CD14-positive monocyte (primary cell): ENCODE results near the gene ABHD10. TPM values are rescaled to one million over a fixed set of nuclear protein-coding genes. Genes with fewer than 3 reads are reported as not detected.

Experiments
- DNase-seq, 3 donors: peaks; one replicate each; pipeline ENCODE4 v3.0.0-alpha.2; 2011 to 2022
- H2AFZ ChIP-seq: 2 replicates; pipeline ENCODE4 v1.6.0; 2012; ENCODE audit warnings: mild to moderate bottlenecking, low read depth, low read length, inconsistent platforms; ENCODE audit not compliant: insufficient read depth, poor library complexity, severe bottlenecking
- H3K27ac ChIP-seq, 2 donors: 1 replicate in 1 of 2; 2 replicates in 1 of 2; pipeline ENCODE4 v1.5.1; 2012 to 2013; ENCODE audit warnings: low read length in 2 of 2, control low read depth in 1 of 2, inconsistent platforms in 1 of 2, low read depth in 1 of 2, mild to moderate bottlenecking in 1 of 2
- H3K27me3 ChIP-seq, 2 donors: one replicate each; pipeline versions ENCODE4 v1.6.0 to v1.6.1; 2011 to 2013; ENCODE audit warnings: low read length in 2 of 2; ENCODE audit not compliant: control insufficient read depth in 2 of 2, insufficient read depth in 2 of 2
- H3K36me3 ChIP-seq, 2 donors: replicated peaks in 1 of 2; 1 replicate in 1 of 2; 2 replicates in 1 of 2; pipeline versions ENCODE4 v1.5.1 to v1.6.1; 2012 to 2013; ENCODE audit warnings: low read length in 2 of 2, control low read depth in 1 of 2, inconsistent platforms in 1 of 2, mild to moderate bottlenecking in 1 of 2; ENCODE audit not compliant: insufficient read depth in 2 of 2, control insufficient read depth in 1 of 2
- H3K4me1 ChIP-seq, 2 donors: 1 replicate in 1 of 2; 2 replicates in 1 of 2; pipeline versions ENCODE4 v1.5.1 to v1.6.1; 2012 to 2013; ENCODE audit warnings: low read length in 2 of 2, control low read depth in 1 of 2, inconsistent platforms in 1 of 2, mild to moderate bottlenecking in 1 of 2, moderate library complexity in 1 of 2; ENCODE audit not compliant: insufficient read depth in 2 of 2, control insufficient read depth in 1 of 2
- H3K4me2 ChIP-seq: replicated peaks from 2 replicates; pipeline ENCODE3; 2012; ENCODE audit warnings: low read length, moderate library complexity, mild to moderate bottlenecking; ENCODE audit not compliant: poor library complexity, severe bottlenecking; ENCODE audit errors: extremely low read depth
- H3K4me3 ChIP-seq, 3 experiments: fragments of 200-600 bp in 1 of 3; sonication (generic) in 1 of 3; replicated peaks in 1 of 3; 1 replicate in 2 of 3; 2 replicates in 1 of 3; pipeline ENCODE4 v1.5.1; 2011 to 2013; ENCODE audit warnings: low read length in 3 of 3, mild to moderate bottlenecking in 3 of 3, control low read depth in 2 of 3, low read depth in 2 of 3, inconsistent platforms in 1 of 3, moderate library complexity in 1 of 3
- H3K79me2 ChIP-seq: 2 replicates; pipeline ENCODE4 v1.6.0; 2012; ENCODE audit warnings: mild to moderate bottlenecking, control low read depth, inconsistent platforms, low read length, moderate library complexity; ENCODE audit not compliant: insufficient read depth
- H3K9ac ChIP-seq: 2 replicates; pipeline ENCODE4 v1.6.0; 2017; ENCODE audit warnings: low read length, mild to moderate bottlenecking; ENCODE audit not compliant: insufficient read depth, poor library complexity, severe bottlenecking
- H3K9me3 ChIP-seq, 2 donors: replicated peaks in 1 of 2; 1 replicate in 1 of 2; 2 replicates in 1 of 2; pipeline versions ENCODE4 v1.5.1 to v1.6.1; 2012 to 2013; ENCODE audit warnings: low read length in 2 of 2, control low read depth in 1 of 2; ENCODE audit not compliant: control insufficient read depth in 1 of 2, insufficient read depth in 1 of 2
- H4K20me1 ChIP-seq: 2 replicates; pipeline ENCODE4 v1.6.0; 2012; ENCODE audit warnings: mild to moderate bottlenecking, low read length, control low read depth, moderate library complexity; ENCODE audit not compliant: insufficient read depth
- H3K27ac Mint-ChIP-seq, 7 donors: one replicate each; pipeline ENCODE4 v1.8.0; 2020; ENCODE audit warnings: mild to moderate bottlenecking in 7 of 7, mixed read lengths in 7 of 7, moderate library complexity in 6 of 7, inconsistent platforms in 2 of 7
- H3K27me3 Mint-ChIP-seq, 3 donors: one replicate each; pipeline ENCODE4 v1.8.0; 2021 to 2022; ENCODE audit warnings: low read depth in 3 of 3, mild to moderate bottlenecking in 3 of 3, mixed read lengths in 3 of 3, moderate library complexity in 3 of 3, inconsistent platforms in 1 of 3
- H3K36me3 Mint-ChIP-seq, 2 donors: one replicate each; pipeline ENCODE4 v1.8.0; 2020; ENCODE audit warnings: mixed read lengths in 2 of 2, inconsistent platforms in 1 of 2, mild to moderate bottlenecking in 1 of 2
- H3K4me1 Mint-ChIP-seq: one replicate; pipeline ENCODE4 v1.8.0; 2020; ENCODE audit warnings: mild to moderate bottlenecking, mixed read lengths
- H3K4me3 Mint-ChIP-seq, 2 donors: one replicate each; pipeline ENCODE4 v1.8.0; 2020; ENCODE audit warnings: mild to moderate bottlenecking in 2 of 2, mixed read lengths in 2 of 2, moderate library complexity in 1 of 2
- H3K9me3 Mint-ChIP-seq, 7 donors: one replicate each; pipeline ENCODE4 v1.8.0; 2020 to 2022; ENCODE audit warnings: mixed read lengths in 7 of 7, mild to moderate bottlenecking in 6 of 7, moderate library complexity in 6 of 7, inconsistent platforms in 2 of 7
- CTCF ChIP-seq: fragments of 200-600 bp; IDR thresholded peaks from one replicate; pipeline ENCODE4 v1.8.0; 2022; ENCODE audit warnings: antibody characterized with exemption, mild to moderate bottlenecking
- WGBS: methylation state at CpG from one replicate; pipeline ENCODE4 v1.1.5; 2013; ENCODE audit warnings: missing lambda C conversion rate; ENCODE audit not compliant: insufficient coverage; 5-methylcytosine and 5-hydroxymethylcytosine counted together
- intact Hi-C, 2 donors: fragments of 100-400 bp; cut with micrococcal nuclease; formaldehyde crosslinking; loops; one replicate each; pipeline versions ENCODE4 v1.15.0 to v1.15.1; 2023
- polyA plus RNA-seq, 3 donors: library from polyadenylated mRNA; depleted of rRNA in 1 of 3; unstranded in 2 of 3; stranded (reverse) in 1 of 3; fragments of 300-500 nt in 2 of 3; fragments of >200 nt in 1 of 3; fragmentation: Illumina TruSeq in 2 of 3; gene quantifications; 1 replicate in 2 of 3; 2 replicates in 1 of 3; pipeline ENCODE4 v1.2.3, GENCODE V29; 2012 to 2021

Gene ABHD10
- polyA plus RNA-seq, 3 donors = 15.2 to 22.3 (median 17.0) TPM

GRCh38 chr3:111951032-111951431 is 27.8 kb upstream of the ABHD10 start:
- Histone ChIP-seq H4K20me1 (no peaks in the 10 kb centered on the region), H3K9me3 (no peaks in the 10 kb centered on the region), H3K36me3 (no peaks in the 10 kb centered on the region), H2AFZ (no peak overlapping the region), H3K27ac (no peak overlapping the region), H3K4me2 (no peak overlapping the region), H3K79me2 (no peaks in the 10 kb centered on the region), H3K4me3 (no peak overlapping the region), H3K4me1 (no peaks in the 10 kb centered on the region), H3K27me3 (no peaks in the 10 kb centered on the region), H3K9ac (no peak overlapping the region)
- TF ChIP-seq CTCF = no peak
- no peak overlapping the region for H3K4me3 Mint-ChIP-seq
- H3K27me3 Mint-ChIP-seq = peaks cover 0 to 5% (median 0%) of the 10 kb centered on the region in 3 donors
- intact Hi-C loops = no loop called here
- no peak for DNase-seq
- H3K27ac Mint-ChIP-seq = no peak overlapping the region
- no peaks in the 10 kb centered on the region for H3K36me3 Mint-ChIP-seq
- whole genome bisulfite sequencing = no CpG with 5 or more reads among the region's 2 CpGs
- no peaks in the 10 kb centered on the region for H3K9me3 Mint-ChIP-seq
- no peaks in the 10 kb centered on the region for H3K4me1 Mint-ChIP-seq

- Mint-ChIP-seq H3K27ac (no peak overlapping the region), H3K9me3 (no peaks in the 10 kb centered on the region), H3K27me3 (peaks cover 0 to 5% (median 0%) of the 10 kb centered on the region in 3 donors), H3K4me3 (no peak overlapping the region), H3K36me3 (no peaks in the 10 kb centered on the region), H3K4me1 (no peaks in the 10 kb centered on the region)
- no peak for TF ChIP-seq CTCF
- Histone ChIP-seq H3K4me1 (no peaks in the 10 kb centered on the region), H3K27me3 (no peaks in the 10 kb centered on the region), H3K9ac (no peak overlapping the region), H3K4me2 (no peak overlapping the region), H3K4me3 (no peak overlapping the region), H3K36me3 (no peaks in the 10 kb centered on the region), H3K9me3 (no peaks in the 10 kb centered on the region), H4K20me1 (no peaks in the 10 kb centered on the region), H2AFZ (no peak overlapping the region), H3K79me2 (no peaks in the 10 kb centered on the region), H3K27ac (no peak overlapping the region)
- intact Hi-C loops = no loop called here
- WGBS = no CpG with 5 or more reads among the region's 5 CpGs
- no peak for DNase-seq
These were observed 26.7 kb upstream of the ABHD10 start for GRCh38 chr3:111952086-111952485.
